Endothelial cell of umbilical vein (primary cell): ENCODE results near the gene NRXN3. TPM values are rescaled to one million over a fixed set of nuclear protein-coding genes. Genes with fewer than 3 reads are reported as not detected.

Experiments used
- BruUV-seq: library from RNA; stranded (reverse); fragments of 400-500 nt; replicated peaks from 2 replicates; lab custom pipeline; 2021; lab: Mats Ljungman, UMichigan
- CTCF ChIA-PET: fragments of 300-600, 350-600 bp; sonication (Branson Sonifier 250); formaldehyde crosslinking; loops from one replicate; lab custom pipeline; 2021; ENCODE audit warnings: antibody characterized with exemption, inconsistent platforms; lab: Charles Lee
- POLR2A ChIA-PET: fragments of 300-600, 350-600 bp; sonication (Branson Sonifier 250); formaldehyde crosslinking; loops from one replicate; lab custom pipeline; 2021; ENCODE audit warnings: antibody characterized with exemption, inconsistent platforms; lab: Charles Lee
- DNase-seq: peaks from one replicate; pipeline ENCODE4 v3.0.0-alpha.2; 2011; ENCODE audit warnings: low read depth, low spot score
- FAIRE-seq: peaks from 2 replicates; lab custom pipeline; 2011; peaks lifted over from hg19 to GRCh38; lab: Jason Lieb, UNC
- H2AFZ ChIP-seq: 2 replicates; pipeline ENCODE4 v1.6.0; 2012; ENCODE audit warnings: low read depth, low read length, control low read depth, inconsistent platforms
- H3K27ac ChIP-seq: 2 replicates; pipeline ENCODE4 v1.5.1; 2011; ENCODE audit warnings: low read depth, mild to moderate bottlenecking, control low read depth, low read length, moderate library complexity; ENCODE audit not compliant: insufficient read depth
- H3K27me3 ChIP-seq, 2 experiments: 2 replicates each; pipeline versions ENCODE4 v1.6.0 to v1.6.1; 2011; ENCODE audit warnings: low read length in 2 of 2, mixed read lengths in 1 of 2; ENCODE audit not compliant: control insufficient read depth in 2 of 2, insufficient read depth in 2 of 2
- H3K36me3 ChIP-seq, 2 experiments: 2 replicates in 1 of 2; 3 replicates in 1 of 2; pipeline ENCODE4 v1.5.1; 2011; ENCODE audit warnings: low read length in 2 of 2, mild to moderate bottlenecking in 1 of 2, moderate library complexity in 1 of 2; ENCODE audit not compliant: control insufficient read depth in 2 of 2, insufficient read depth in 2 of 2; ENCODE audit errors: extremely low read depth in 1 of 2
- H3K4me1 ChIP-seq: 3 replicates; pipeline ENCODE4 v1.5.1; 2011; ENCODE audit warnings: mild to moderate bottlenecking, low read length; ENCODE audit not compliant: control insufficient read depth, insufficient read depth; ENCODE audit errors: extremely low read depth
- H3K4me2 ChIP-seq: 2 replicates; pipeline ENCODE4 v1.6.1; 2011; ENCODE audit warnings: low read length, control low read depth, mixed read lengths; ENCODE audit not compliant: insufficient read depth
- H3K4me3 ChIP-seq, 3 experiments: fragments of 200-600 bp in 1 of 3; sonication (generic), shearing (Covaris generic) in 1 of 3; replicated peaks in 1 of 3; 2 replicates each; pipeline ENCODE4 v1.5.1; 2011 to 2016; ENCODE audit warnings: control low read depth in 3 of 3, low read length in 3 of 3, mild to moderate bottlenecking in 2 of 3, inconsistent platforms in 1 of 3, low read depth in 1 of 3, moderate library complexity in 1 of 3; ENCODE audit not compliant: insufficient read depth in 1 of 3
- H3K79me2 ChIP-seq: 2 replicates; pipeline ENCODE4 v1.6.0; 2012; ENCODE audit warnings: low read length, inconsistent platforms; ENCODE audit not compliant: control insufficient read depth, insufficient read depth
- H3K9ac ChIP-seq: replicated peaks from 2 replicates; pipeline ENCODE3; 2011; ENCODE audit warnings: low read length, control low read depth; ENCODE audit not compliant: insufficient read depth; ENCODE audit errors: extremely low read depth
- H3K9me1 ChIP-seq: replicated peaks from 3 replicates; pipeline ENCODE4 v1.6.0; 2011; ENCODE audit warnings: mild to moderate bottlenecking, low read length; ENCODE audit not compliant: control insufficient read depth, insufficient read depth; ENCODE audit errors: extremely low read depth
- H3K9me3 ChIP-seq: replicated peaks from 2 replicates; pipeline ENCODE4 v1.5.1; 2012; ENCODE audit warnings: low read length, inconsistent platforms; ENCODE audit not compliant: control insufficient read depth, insufficient read depth
- H4K20me1 ChIP-seq: replicated peaks from 2 replicates; pipeline ENCODE3; 2011; ENCODE audit warnings: mild to moderate bottlenecking, low read length; ENCODE audit not compliant: control insufficient read depth, insufficient read depth; ENCODE audit errors: extremely low read depth
- EZH2 ChIP-seq: IDR thresholded peaks from 2 replicates; pipeline ENCODE4 v1.6.1; 2012; ENCODE audit warnings: borderline replicate concordance, low read depth, mild to moderate bottlenecking, moderate library complexity, low read length, inconsistent platforms; ENCODE audit not compliant: severe bottlenecking
- FOS ChIP-seq: IDR thresholded peaks from 2 replicates; pipeline ENCODE4 v1.6.1; 2011; ENCODE audit warnings: mild to moderate bottlenecking, low read length, moderate library complexity, borderline replicate concordance; ENCODE audit not compliant: insufficient read depth
- GATA2 ChIP-seq: IDR thresholded peaks from 2 replicates; pipeline ENCODE4 v1.7.0; 2011; ENCODE audit warnings: low read depth, mild to moderate bottlenecking, moderate library complexity, mixed read lengths, low read length; ENCODE audit not compliant: insufficient read length, insufficient read depth
- JUN ChIP-seq: IDR thresholded peaks from 2 replicates; pipeline ENCODE4 v1.6.1; 2011; ENCODE audit warnings: borderline replicate concordance, low read depth; ENCODE audit not compliant: insufficient read length, insufficient read depth
- MYC ChIP-seq: IDR thresholded peaks from one replicate; pipeline ENCODE4 v1.6.1; 2011; ENCODE audit warnings: mild to moderate bottlenecking, low read depth, low read length
- POLR2A ChIP-seq: IDR thresholded peaks from 2 replicates; pipeline ENCODE4 v1.6.1; 2012; ENCODE audit warnings: low read depth, mild to moderate bottlenecking, control low read depth, low read length
- POLR2AphosphoS5 ChIP-seq: IDR thresholded peaks from 2 replicates; pipeline ENCODE4 v1.6.1; 2012; ENCODE audit warnings: low read depth, mild to moderate bottlenecking, control low read depth, low read length, moderate library complexity; ENCODE audit not compliant: insufficient read depth
- dilution Hi-C: fragments of 300-500 bp; cut with MboI; formaldehyde crosslinking; loops from one replicate; pipeline ENCODE4 v1.15.0; 2019; ENCODE audit warnings: low sequenced_read_pairs; ENCODE audit not compliant: extremely low pct_ligation_motif_present
- intact Hi-C: fragments of 100-400 bp; cut with micrococcal nuclease; formaldehyde crosslinking; loops from one replicate; pipeline ENCODE4 v1.10.0; 2022
- polyA plus RNA-seq, 4 experiments: library from polyadenylated mRNA; depleted of rRNA in 3 of 4; stranded (reverse) in 3 of 4; unstranded in 1 of 4; fragments of >200 nt; gene quantifications; 2 replicates each; pipeline versions ENCODE4 v1.2.1 to v1.2.3, GENCODE V29; 2011 to 2012; ENCODE audit warnings: missing spikeins in 1 of 4
- total RNA-seq: library from RNA; stranded (reverse); gene quantifications from 2 replicates; pipeline ENCODE4 v1.2.3, GENCODE V29; 2021
- TF ChIP-seq, protein P1 (sequence below): IDR thresholded peaks from 2 replicates; pipeline ENCODE4 v1.6.1; 2011; ENCODE audit not compliant: insufficient read depth, insufficient read length
- TF ChIP-seq, protein P2 (sequence below), 2 donors: IDR thresholded peaks; 1 replicate in 1 of 2; 2 replicates in 1 of 2; pipeline ENCODE4 v1.5.1; 2011; ENCODE audit warnings: low read length in 2 of 2, mild to moderate bottlenecking in 2 of 2, moderate library complexity in 2 of 2, control low read depth in 1 of 2, inconsistent platforms in 1 of 2, low read depth in 1 of 2; ENCODE audit not compliant: insufficient read depth in 1 of 2; ENCODE audit errors: extremely low read depth in 1 of 2

NRXN3 gene
- total and polyA plus RNA-seq, 2 donors (not counting 3 experiments of a cell fraction or from before 2014, with no cell fraction given) = 0.72 to 4.2 TPM

GRCh38 chr14:79136071-79137044 is 966.2 kb downstream of the NRXN3 start:
- H3K9ac ChIP-seq = no peak overlapping the region
- no peaks in the 10 kb centered on the region for H3K9me3 ChIP-seq
- FAIRE-seq (no peak), DNase-seq (no peak)
- no peak overlapping the region for H2AFZ ChIP-seq
- H3K79me2 ChIP-seq = no peaks in the 10 kb centered on the region
- POLR2A ChIA-PET = no interaction called here
- intact Hi-C loops (no loop called here), dilution Hi-C loops (no loop called here)
- TF ChIP-seq POLR2AphosphoS5 (no peak), POLR2A (no peak)
- no peaks in the 10 kb centered on the region for H3K4me1 ChIP-seq
- no peaks in the 10 kb centered on the region for H3K36me3 ChIP-seq
- H3K4me2 ChIP-seq = no peak overlapping the region
- no peaks in the 10 kb centered on the region for H4K20me1 ChIP-seq
- H3K27me3 ChIP-seq = no peaks in the 10 kb centered on the region
- BruUV-seq = no TSS peak
- CTCF ChIA-PET = interaction anchor here (1.8 kb wide), 1 partner anchor 12 kb away, joined by 4 read pairs; no protein-coding TSS in a partner anchor
- H3K27ac ChIP-seq = no peak overlapping the region
- no peak overlapping the region for H3K4me3 ChIP-seq
- no peaks in the 10 kb centered on the region for H3K9me1 ChIP-seq

DNA sequence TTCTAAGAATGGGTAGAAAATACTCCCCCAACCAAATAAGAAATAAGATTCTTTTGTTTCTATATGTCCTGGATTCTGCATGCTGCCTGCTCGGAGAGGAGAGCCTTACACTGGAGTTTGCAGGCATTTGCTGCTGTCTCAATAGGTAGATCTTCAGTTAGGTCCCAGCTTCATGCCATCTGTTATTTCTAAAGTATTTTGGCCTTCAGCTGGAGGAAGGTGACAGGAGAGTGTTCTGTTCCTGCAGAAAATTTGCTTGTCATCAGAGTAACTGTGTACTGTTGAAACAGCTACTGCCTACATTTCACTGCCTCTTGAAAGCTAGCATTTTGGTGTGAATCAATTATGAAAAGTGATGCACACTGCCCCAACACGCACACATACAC is 966.9 kb downstream of the NRXN3 start:
- Histone ChIP-seq H3K79me2 (no peaks in the 10 kb centered on the region), H3K9me3 (no peaks in the 10 kb centered on the region), H3K9me1 (no peaks in the 10 kb centered on the region), H3K27me3 (no peaks in the 10 kb centered on the region), H3K9ac (no peak overlapping the region), H3K4me2 (no peak overlapping the region), H4K20me1 (no peaks in the 10 kb centered on the region), H3K4me1 (no peaks in the 10 kb centered on the region), H3K36me3 (no peaks in the 10 kb centered on the region), H2AFZ (no peak overlapping the region), H3K27ac (no peak overlapping the region), H3K4me3 (no peak overlapping the region)
- CTCF ChIA-PET = interaction anchor here (1.8 kb wide), 1 partner anchor 12 kb away, joined by 4 read pairs; no protein-coding TSS in a partner anchor
- DNase-seq = no peak
- FAIRE-seq = no peak
- dilution Hi-C loops = no loop called here
- TF ChIP-seq, protein P1, sequence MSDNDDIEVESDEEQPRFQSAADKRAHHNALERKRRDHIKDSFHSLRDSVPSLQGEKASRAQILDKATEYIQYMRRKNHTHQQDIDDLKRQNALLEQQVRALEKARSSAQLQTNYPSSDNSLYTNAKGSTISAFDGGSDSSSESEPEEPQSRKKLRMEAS = no peak
- TF ChIP-seq POLR2A = no peak
- TF ChIP-seq FOS = no peak
- TF ChIP-seq MYC = no peak
- no peak for TF ChIP-seq POLR2AphosphoS5
- TF ChIP-seq, protein P2, sequence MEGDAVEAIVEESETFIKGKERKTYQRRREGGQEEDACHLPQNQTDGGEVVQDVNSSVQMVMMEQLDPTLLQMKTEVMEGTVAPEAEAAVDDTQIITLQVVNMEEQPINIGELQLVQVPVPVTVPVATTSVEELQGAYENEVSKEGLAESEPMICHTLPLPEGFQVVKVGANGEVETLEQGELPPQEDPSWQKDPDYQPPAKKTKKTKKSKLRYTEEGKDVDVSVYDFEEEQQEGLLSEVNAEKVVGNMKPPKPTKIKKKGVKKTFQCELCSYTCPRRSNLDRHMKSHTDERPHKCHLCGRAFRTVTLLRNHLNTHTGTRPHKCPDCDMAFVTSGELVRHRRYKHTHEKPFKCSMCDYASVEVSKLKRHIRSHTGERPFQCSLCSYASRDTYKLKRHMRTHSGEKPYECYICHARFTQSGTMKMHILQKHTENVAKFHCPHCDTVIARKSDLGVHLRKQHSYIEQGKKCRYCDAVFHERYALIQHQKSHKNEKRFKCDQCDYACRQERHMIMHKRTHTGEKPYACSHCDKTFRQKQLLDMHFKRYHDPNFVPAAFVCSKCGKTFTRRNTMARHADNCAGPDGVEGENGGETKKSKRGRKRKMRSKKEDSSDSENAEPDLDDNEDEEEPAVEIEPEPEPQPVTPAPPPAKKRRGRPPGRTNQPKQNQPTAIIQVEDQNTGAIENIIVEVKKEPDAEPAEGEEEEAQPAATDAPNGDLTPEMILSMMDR (IDR thresholded peaks at IDR 0.05; ENCODE audit: extremely low read depth in 1 of 2, insufficient read depth in 1 of 2, low read depth in 1 of 2, low read length in 2 of 2) = no peak
- no peak for TF ChIP-seq EZH2
- no peak for TF ChIP-seq GATA2
- TF ChIP-seq JUN = no peak
- BruUV-seq = no TSS peak
- intact Hi-C loops = no loop called here
- POLR2A ChIA-PET = no interaction called here
